Liver (tissue), 9 donors: ENCODE measurements around the gene PFDN6. TPM values are rescaled to one million over a fixed set of nuclear protein-coding genes. Genes with fewer than 3 reads are reported as not detected.

Experiments
- DNase-seq: peaks from one replicate; pipeline ENCODE4 v3.0.0-alpha.2; 2017; ENCODE audit warnings: low spot score
- H3K27ac ChIP-seq, 2 donors: one replicate each; pipeline ENCODE4 v1.7.0; 2013; ENCODE audit warnings: inconsistent platforms in 2 of 2, low read length in 2 of 2, control low read depth in 1 of 2, low read depth in 1 of 2, mild to moderate bottlenecking in 1 of 2
- H3K27me3 ChIP-seq, 4 donors: one replicate each; pipeline versions ENCODE4 v1.6.1 to v1.7.0; 2013; ENCODE audit warnings: low read length in 3 of 4, inconsistent platforms in 1 of 4, mild to moderate bottlenecking in 1 of 4, moderate library complexity in 1 of 4; ENCODE audit not compliant: control insufficient read depth in 4 of 4, insufficient read depth in 4 of 4
- H3K36me3 ChIP-seq, 4 donors: one replicate each; pipeline versions ENCODE4 v1.6.1 to v1.7.0; 2013; ENCODE audit warnings: low read length in 3 of 4, mild to moderate bottlenecking in 3 of 4, low read depth in 1 of 4, moderate library complexity in 1 of 4; ENCODE audit not compliant: control insufficient read depth in 4 of 4, insufficient read depth in 3 of 4
- H3K4me1 ChIP-seq, 4 donors: one replicate each; pipeline versions ENCODE4 v1.6.1 to v1.7.0; 2013; ENCODE audit warnings: low read length in 3 of 4, mild to moderate bottlenecking in 3 of 4, moderate library complexity in 1 of 4; ENCODE audit not compliant: control insufficient read depth in 4 of 4, insufficient read depth in 4 of 4
- H3K4me3 ChIP-seq, 3 donors: one replicate each; pipeline versions ENCODE4 v1.6.1 to v1.7.0; 2013; ENCODE audit warnings: low read length in 3 of 3, control low read depth in 1 of 3, low read depth in 1 of 3, mild to moderate bottlenecking in 1 of 3
- H3K9ac ChIP-seq, 2 donors: one replicate each; pipeline ENCODE4 v1.7.0; 2013; ENCODE audit warnings: low read length in 2 of 2, mild to moderate bottlenecking in 2 of 2, moderate library complexity in 2 of 2, control low read depth in 1 of 2, low read depth in 1 of 2
- H3K9me3 ChIP-seq, 4 donors: one replicate each; pipeline versions ENCODE4 v1.6.1 to v1.7.0; 2013; ENCODE audit warnings: low read length in 3 of 4; ENCODE audit not compliant: control insufficient read depth in 4 of 4
- ATF3 ChIP-seq: IDR thresholded peaks from 2 replicates; pipeline ENCODE4 v1.6.1; 2016; ENCODE audit warnings: antibody characterized with exemption
- CTCF ChIP-seq: fragments of 150-350 bp; IDR thresholded peaks from 2 replicates; pipeline ENCODE4 v1.5.1; 2017; ENCODE audit warnings: improper control_type of control experiment, low read depth, low read length; ENCODE audit not compliant: missing input control
- EGR1 ChIP-seq, 2 donors: IDR thresholded peaks; 2 replicates each; pipeline ENCODE4 v1.6.1; 2016 to 2018; ENCODE audit warnings: antibody characterized with exemption in 2 of 2, low read depth in 2 of 2
- FOXA2 ChIP-seq: IDR thresholded peaks from 2 replicates; pipeline ENCODE4 v1.6.1; 2016; ENCODE audit warnings: antibody characterized with exemption
- JUND ChIP-seq, 2 donors: IDR thresholded peaks; 2 replicates each; pipeline ENCODE4 v1.6.1; 2016; ENCODE audit warnings: antibody characterized with exemption in 2 of 2
- NR2F2 ChIP-seq: IDR thresholded peaks from 2 replicates; pipeline ENCODE4 v1.6.1; 2016; ENCODE audit warnings: antibody characterized with exemption
- RAD21 ChIP-seq, 2 donors: IDR thresholded peaks; 2 replicates each; pipeline ENCODE4 v1.6.1; 2016; ENCODE audit warnings: antibody characterized with exemption in 2 of 2, mild to moderate bottlenecking in 2 of 2
- REST ChIP-seq: IDR thresholded peaks from 2 replicates; pipeline ENCODE4 v1.6.1; 2016; ENCODE audit warnings: antibody characterized with exemption, mild to moderate bottlenecking
- RXRA ChIP-seq, 2 donors: IDR thresholded peaks; 2 replicates each; pipeline ENCODE4 v1.6.1; 2017 to 2018; ENCODE audit warnings: antibody characterized with exemption in 2 of 2, mild to moderate bottlenecking in 1 of 2
- SP1 ChIP-seq: IDR thresholded peaks from 2 replicates; pipeline ENCODE4 v1.6.1; 2018; ENCODE audit warnings: antibody characterized with exemption, mild to moderate bottlenecking
- YY1 ChIP-seq: IDR thresholded peaks from 2 replicates; pipeline ENCODE4 v1.6.1; 2016; ENCODE audit warnings: antibody characterized with exemption, mild to moderate bottlenecking
- ZBTB33 ChIP-seq: IDR thresholded peaks from 2 replicates; pipeline ENCODE4 v1.6.1; 2016; ENCODE audit warnings: antibody characterized with exemption
- WGBS: extraction: QIAGEN DNeasy Blood & Tissue Kit; methylation state at CpG from one replicate; pipeline ENCODE4 v1.1.7; 2013; 5-methylcytosine and 5-hydroxymethylcytosine counted together
- polyA plus RNA-seq, 2 donors: library from polyadenylated mRNA; stranded (reverse) in 1 of 2; unstranded in 1 of 2; fragments of 200-250 nt in 1 of 2; fragments of >200 nt in 1 of 2; fragmentation: Nextera tagmentation in 1 of 2; extraction: Ambion mirVana in 1 of 2; gene quantifications; one replicate each; pipeline versions ENCODE4 v1.2.1 to v1.2.3, GENCODE V29; 2013 to 2015
- total RNA-seq, 2 donors: library from RNA; depleted of rRNA; stranded (reverse); fragments of >200 nt; gene quantifications; one replicate each; pipeline ENCODE4 v1.2.3, GENCODE V29; 2014
- donor health status: healthy.
- donor health status: healthy.
- donor health status: healthy.
- donor health status: healthy.
- donor health status: healthy.

Gene PFDN6
- total and polyA plus RNA-seq, 4 donors = 6.5 to 60.1 (median 17.4) TPM

- Histone ChIP-seq H3K4me1 (no peaks in the 10 kb centered on the region), H3K36me3 (no peaks in the 10 kb centered on the region), H3K9me3 (no peaks in the 10 kb centered on the region), H3K9ac (no peak overlapping the region), H3K27ac (no peak overlapping the region), H3K4me3 (no peak overlapping the region), H3K27me3 (peaks cover 0 to 2% (median 0%) of the 10 kb centered on the region in 4 donors)
- WGBS = 65% methylated on average over 3 of the region's 3 CpGs
- TF ChIP-seq ATF3 (no peak), YY1 (no peak), JUND (IDR thresholded peaks at IDR 0.05) (no peak)
- DNase-seq = no peak
Measured at GRCh38 chr6:33241968-33242367, 47.4 kb upstream of the PFDN6 start.

GRCh38 chr6:33243476-33243875 lies 45.9 kb upstream of the PFDN6 start:
- Histone ChIP-seq H3K4me1 (peaks cover 0 to 6% (median 3%) of the 10 kb centered on the region in 4 donors), H3K4me3 (no peak overlapping the region), H3K9me3 (no peaks in the 10 kb centered on the region), H3K36me3 (no peaks in the 10 kb centered on the region), H3K27me3 (peaks cover 0 to 2% (median 0%) of the 10 kb centered on the region in 4 donors), H3K27ac (no peak overlapping the region), H3K9ac (no peak overlapping the region)
- TF ChIP-seq EGR1 (IDR thresholded peaks at IDR 0.05; ENCODE audit: low read depth in 2 of 2) (no peak), RXRA (IDR thresholded peaks at IDR 0.05) (no peak), FOXA2 (no peak), REST (no peak), ATF3 (no peak), YY1 (no peak), SP1 (no peak), NR2F2 (no peak)
- DNase-seq = no peak
- WGBS = 54% methylated on average over 1 of the region's 1 CpG

GRCh38 chr6:33247977-33248642 lies 41.3 kb upstream of the PFDN6 start:
- DNase-seq = peak; percentile 93
- H3K36me3 ChIP-seq = peaks cover 0 to 6% (median 1%) of the 10 kb centered on the region in 4 donors
- H3K27ac ChIP-seq = peak overlapping the region; percentile 92 to 97
- no peaks in the 10 kb centered on the region for H3K27me3 ChIP-seq
- no peak for TF ChIP-seq ZBTB33
- TF ChIP-seq RAD21 (IDR thresholded peaks at IDR 0.05) = peak; percentile 92 to 93
- peak; percentile 97 for TF ChIP-seq CTCF
- H3K4me3 ChIP-seq = peak overlapping the region; percentile 3 to 46 (median 42)
- WGBS = 7% methylated on average over 28 of the region's 28 CpGs
- peak overlapping the region; percentile 70 to 86 for H3K9ac ChIP-seq
- no peaks in the 10 kb centered on the region for H3K9me3 ChIP-seq
- peaks cover 2 to 29% (median 23%) of the 10 kb centered on the region in 4 donors for H3K4me1 ChIP-seq
